Measurements from ENCODE around the gene NEK11. TPM values are rescaled to one million over a fixed set of nuclear protein-coding genes. Genes with fewer than 3 reads are reported as not detected.

Gene NEK11
- total and polyA plus RNA-seq, 10 donors: 0.77 to 5.9 (median 3.4) TPM

- TF ChIP-seq CTCF (IDR thresholded peaks at IDR 0.05 in 8 of 11, conservative IDR thresholded peaks at IDR 0.05 in 3 of 11) (no peak), POLR2A (IDR thresholded peaks at IDR 0.05) (no peak), POLR2AphosphoS5 (IDR thresholded peaks at IDR 0.05) (no peak)
- Histone ChIP-seq H3K4me3 (no peak overlapping the region), H3K36me3 (no peaks in the 10 kb centered on the region), H3K4me1 (no peaks in the 10 kb centered on the region), H3K27ac (no peak overlapping the region), H3K9me3 (no peaks in the 10 kb centered on the region), H3K27me3 (replicated peaks in 1 of 7) (no peaks in the 10 kb centered on the region)
- DNase-seq: no peak
- intact Hi-C loops (cut with DNase I; ENCODE audit: low total_unique reads): no loop called here
- 53 to 86% (median 82%) methylated on average over 2 of the region's 2 CpGs for WGBS, 5 donors
Measured at GRCh38 chr3:131072845-131073244, 46.2 kb downstream of the NEK11 start.

GRCh38 chr3:131075632-131076328 lies 49.1 kb downstream of the NEK11 start:
- Histone ChIP-seq H3K27ac (no peak overlapping the region), H3K27me3 (replicated peaks in 1 of 7) (no peaks in the 10 kb centered on the region), H3K9me3 (no peaks in the 10 kb centered on the region), H3K4me3 (no peak overlapping the region), H3K4me1 (no peaks in the 10 kb centered on the region), H3K36me3 (no peaks in the 10 kb centered on the region)
- DNase-seq: no peak
- TF ChIP-seq CTCF (IDR thresholded peaks at IDR 0.05 in 8 of 11, conservative IDR thresholded peaks at IDR 0.05 in 3 of 11) (no peak), POLR2A (IDR thresholded peaks at IDR 0.05) (no peak), POLR2AphosphoS5 (IDR thresholded peaks at IDR 0.05) (no peak)
- 45 to 69% (median 62%) methylated on average over 4 of the region's 4 CpGs for WGBS, 5 donors
- intact Hi-C loops (cut with DNase I; ENCODE audit: low total_unique reads): no loop called here

GRCh38 chr3:131077904-131078303 lies 51.2 kb downstream of the NEK11 start:
- intact Hi-C loops (cut with DNase I; ENCODE audit: low total_unique reads): no loop called here
- Histone ChIP-seq H3K4me3 (no peak overlapping the region), H3K4me1 (no peaks in the 10 kb centered on the region), H3K9me3 (no peaks in the 10 kb centered on the region), H3K27ac (no peak overlapping the region), H3K36me3 (no peaks in the 10 kb centered on the region), H3K27me3 (replicated peaks in 1 of 7) (no peaks in the 10 kb centered on the region)
- DNase-seq: no peak
- TF ChIP-seq CTCF (IDR thresholded peaks at IDR 0.05 in 8 of 11, conservative IDR thresholded peaks at IDR 0.05 in 3 of 11): no peak
- TF ChIP-seq POLR2AphosphoS5 (IDR thresholded peaks at IDR 0.05): no peak
- no peak for TF ChIP-seq POLR2A (IDR thresholded peaks at IDR 0.05)
- WGBS, 5 donors: 50 to 78% (median 55%) methylated on average over 1 of the region's 1 CpG

- H3K9me3 ChIP-seq: no peaks in the 10 kb centered on the region
- WGBS, 5 donors: 89 to 98% (median 98%) methylated on average over 1 of the region's 1 CpG
- DNase-seq: no peak
Measured at GRCh38 chr3:131079086-131079485, 52.4 kb downstream of the NEK11 start.

More at GRCh38 chr3:131079086-131079485, 52.4 kb downstream of the NEK11 start:
- Histone ChIP-seq H3K36me3 (no peaks in the 10 kb centered on the region), H3K4me1 (no peaks in the 10 kb centered on the region), H3K4me3 (no peak overlapping the region), H3K27ac (no peak overlapping the region), H3K27me3 (replicated peaks in 1 of 7) (no peaks in the 10 kb centered on the region)
- intact Hi-C loops (cut with DNase I; ENCODE audit: low total_unique reads): no loop called here
- TF ChIP-seq CTCF (IDR thresholded peaks at IDR 0.05 in 8 of 11, conservative IDR thresholded peaks at IDR 0.05 in 3 of 11): no peak
- no peak for TF ChIP-seq POLR2A (IDR thresholded peaks at IDR 0.05)
- no peak for TF ChIP-seq POLR2AphosphoS5 (IDR thresholded peaks at IDR 0.05)
